NCI-H1436 (cell line): ENCODE measurements around the gene FHOD3.
"Not testable (repeated sequence)": the region's sequence is repeated elsewhere in the genome, so short reads cannot be mapped to it uniquely, and the experiment has no call there.

Experiments
- DNase-seq: peaks from one replicate; lab custom pipeline; 2025; lab: John Stamatoyannopoulos, UW

Gene FHOD3

DNA sequence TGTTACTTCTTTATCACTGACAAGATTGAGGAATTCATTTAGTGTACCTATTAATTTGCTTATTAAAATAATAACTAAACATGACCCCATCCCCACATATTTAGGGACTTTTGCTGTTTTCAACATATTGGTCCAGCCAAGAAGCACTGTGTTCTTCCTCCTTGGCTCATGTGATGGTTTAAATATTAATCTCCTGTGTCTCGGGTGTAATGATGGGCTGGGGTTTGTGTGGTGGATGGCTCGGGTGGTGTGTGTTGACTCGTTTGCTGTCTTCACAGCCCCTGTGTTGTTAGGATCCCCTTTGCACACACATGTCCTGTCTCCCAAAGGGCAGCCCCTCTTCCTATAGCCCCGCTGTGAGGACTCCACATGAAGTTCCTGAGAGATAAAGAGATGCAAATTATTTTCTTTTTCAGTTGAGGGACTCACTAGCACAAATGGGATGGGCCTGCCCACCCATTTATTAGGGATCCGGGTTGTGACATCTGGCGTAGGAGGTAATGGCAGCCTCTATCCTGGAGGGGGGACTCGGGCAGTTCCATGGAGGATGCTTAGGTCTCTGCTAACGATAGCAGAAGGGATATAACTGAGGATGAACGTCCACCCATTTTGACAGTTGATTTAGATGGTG is 53.4 kb downstream of the FHOD3 start:
- DNase-seq, result no peak

- DNase-seq, result no peak
Measured at GRCh38 chr18:36352384-36352783, 54.9 kb downstream of the FHOD3 start.

DNA sequence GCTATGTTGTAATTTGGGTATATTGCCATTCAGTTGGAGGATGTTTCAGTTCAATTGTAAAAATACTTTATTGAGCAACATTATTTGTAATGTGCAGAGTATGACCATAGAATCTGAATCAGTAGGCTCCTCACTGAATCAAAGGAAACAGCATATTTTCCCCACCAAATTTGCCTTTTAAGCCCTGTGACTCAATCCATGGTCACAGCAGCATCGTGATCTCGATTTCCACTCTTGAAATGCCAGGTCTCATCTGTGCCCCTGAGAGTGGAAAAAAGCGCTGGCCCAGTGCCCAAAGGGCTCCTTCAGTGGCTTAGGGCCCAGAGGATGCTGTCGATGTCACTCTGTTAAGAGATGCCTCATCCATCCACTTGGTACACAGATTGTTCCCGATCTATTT is 57.5 kb downstream of the FHOD3 start:
- DNase-seq, result no peak

GRCh38 chr18:36355511-36355910 is 58.0 kb downstream of the FHOD3 start:
- DNase-seq, result no peak

- not testable (repeated sequence) for DNase-seq
Measured at GRCh38 chr18:36356741-36357140, 59.2 kb downstream of the FHOD3 start.

- DNase-seq, result no peak
Measured at GRCh38 chr18:36358141-36358540, 60.6 kb downstream of the FHOD3 start.

DNA sequence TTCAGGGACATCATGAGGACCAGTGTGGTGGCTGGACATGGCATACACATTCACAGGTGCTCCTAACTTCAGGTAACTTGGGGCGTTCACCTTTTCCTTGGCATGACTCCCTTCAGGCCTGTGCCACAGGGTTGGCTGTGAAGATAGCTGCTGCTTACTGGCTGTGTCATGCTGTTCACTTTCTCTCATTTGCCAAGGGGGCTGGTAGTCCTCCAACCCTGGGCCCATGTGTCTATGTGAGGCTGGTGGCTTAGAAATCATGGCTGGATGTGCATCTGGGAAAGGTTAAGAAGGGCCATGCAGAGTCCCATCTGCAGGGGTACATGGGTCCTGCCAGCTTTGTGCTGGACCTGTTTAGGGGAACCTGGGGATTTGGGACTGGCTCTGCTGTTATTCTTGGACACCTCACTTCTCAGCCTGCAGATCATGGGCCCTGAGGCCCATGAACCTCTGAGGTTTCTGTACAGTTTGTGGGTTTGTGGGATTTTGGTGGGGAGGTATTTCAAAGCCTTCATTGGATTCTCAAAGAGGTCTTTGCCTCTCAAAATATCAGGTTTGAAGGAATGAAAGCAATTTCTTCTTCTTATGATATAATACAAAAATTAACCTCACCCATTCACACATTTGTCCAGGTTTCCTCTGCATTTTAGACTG is 62.9 kb downstream of the FHOD3 start:
- DNase-seq, result no peak

DNA sequence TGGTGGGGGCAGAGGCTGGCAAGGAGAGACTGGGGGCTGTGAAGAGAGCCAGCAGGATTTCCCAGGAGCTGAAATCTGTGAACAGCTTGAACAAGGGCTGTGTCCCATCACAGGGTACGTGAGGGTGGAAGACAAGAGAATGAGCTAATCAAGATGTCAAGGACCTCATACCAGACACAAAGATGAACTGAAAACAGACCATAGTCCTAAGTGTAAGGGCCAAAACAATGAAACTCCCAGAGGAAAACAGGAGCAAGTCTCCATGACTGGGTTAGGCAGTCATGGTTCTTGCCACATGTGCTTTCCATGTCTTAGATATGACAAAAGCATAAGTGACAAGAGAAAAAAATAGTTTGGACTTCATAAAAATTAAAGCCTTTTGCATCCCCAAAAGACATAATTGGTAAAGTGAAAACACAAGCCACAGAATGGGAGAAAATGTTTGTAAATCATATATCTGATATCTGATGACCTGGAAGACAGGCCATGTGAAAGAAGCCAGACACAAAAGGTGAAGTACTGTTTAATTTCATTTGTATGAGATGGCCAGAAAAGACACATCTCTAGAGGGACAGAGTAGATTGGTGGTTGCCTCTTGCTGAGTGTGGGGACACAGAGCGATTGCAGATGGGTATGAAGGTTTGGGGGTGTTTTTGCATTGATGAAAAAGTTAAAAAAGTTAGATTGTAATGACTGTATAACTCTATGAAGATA is 67.6 kb downstream of the FHOD3 start:
- no peak for DNase-seq

DNA sequence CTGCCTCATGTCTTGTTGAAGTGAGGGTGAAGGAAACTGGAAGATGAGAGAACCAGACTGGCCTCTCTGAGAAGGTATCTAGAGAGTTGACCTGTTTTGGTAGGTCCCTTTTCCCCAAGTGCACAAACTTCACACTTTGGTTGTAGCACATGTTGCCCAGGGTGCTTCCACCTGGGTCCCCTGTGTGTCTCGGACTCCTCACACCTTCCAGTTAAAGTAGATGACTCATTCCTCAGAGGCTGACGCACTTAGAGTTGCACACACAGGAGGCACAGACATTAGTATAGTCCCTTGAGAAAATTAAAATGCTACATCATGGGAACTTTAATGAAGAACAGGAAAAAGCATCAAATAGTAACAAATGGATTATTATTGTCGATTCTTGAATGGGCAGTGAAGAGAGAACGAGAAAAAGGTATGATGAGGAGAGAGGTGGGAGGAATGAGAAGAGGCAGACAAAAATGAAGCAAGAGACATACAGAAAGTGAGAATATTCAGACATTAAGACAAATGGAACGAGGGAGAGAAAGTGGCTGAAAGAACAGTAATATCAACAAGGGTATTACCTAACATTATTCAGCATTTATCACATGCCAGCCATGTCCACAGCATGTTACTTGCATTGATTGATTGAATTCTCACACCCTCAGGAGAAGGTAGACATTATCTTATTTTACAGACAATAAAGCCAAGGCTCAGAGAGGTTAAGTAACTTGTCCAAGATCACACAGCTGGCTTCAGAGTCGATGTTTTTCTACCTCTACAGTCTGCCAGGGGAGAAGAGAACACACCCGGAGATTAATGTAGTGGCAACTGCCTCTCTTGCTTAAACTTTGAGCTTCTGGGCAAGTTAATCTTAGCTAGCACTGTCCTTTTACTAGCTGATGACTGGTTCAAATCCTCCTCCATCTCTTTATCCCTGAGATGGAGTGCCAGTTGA is 68.6 kb downstream of the FHOD3 start:
- DNase-seq, result no peak

- DNase-seq, result no peak
Measured at GRCh38 chr18:36366994-36367839, 69.7 kb downstream of the FHOD3 start.

DNA sequence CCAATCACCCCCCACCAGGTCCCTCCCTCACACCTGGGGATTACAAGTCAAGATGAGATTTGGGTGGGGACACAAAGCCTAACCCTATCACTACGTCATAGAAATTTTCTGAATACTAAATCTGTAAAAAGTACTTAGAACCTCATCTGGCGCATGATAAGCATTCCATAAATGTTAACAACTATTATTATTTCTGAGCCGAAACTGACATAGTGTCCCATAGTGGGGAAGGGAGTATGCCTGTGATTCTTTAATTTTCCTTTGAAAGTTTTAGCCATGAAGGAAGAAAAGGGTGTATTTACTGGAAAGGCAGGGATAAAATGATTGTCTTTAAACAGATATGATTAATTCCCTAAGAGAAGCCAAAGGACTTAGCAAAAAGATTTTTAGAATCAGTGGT is 71.4 kb downstream of the FHOD3 start:
- no peak for DNase-seq

- DNase-seq, result no peak
Measured at GRCh38 chr18:36372903-36373311, 75.4 kb downstream of the FHOD3 start.

- DNase-seq, result no peak
Measured at GRCh38 chr18:36374262-36374661, 76.7 kb downstream of the FHOD3 start.

- no peak for DNase-seq
Measured at GRCh38 chr18:36375118-36375517, 77.6 kb downstream of the FHOD3 start.

- DNase-seq, result no peak
Measured at GRCh38 chr18:36376361-36376760, 78.8 kb downstream of the FHOD3 start.

DNA sequence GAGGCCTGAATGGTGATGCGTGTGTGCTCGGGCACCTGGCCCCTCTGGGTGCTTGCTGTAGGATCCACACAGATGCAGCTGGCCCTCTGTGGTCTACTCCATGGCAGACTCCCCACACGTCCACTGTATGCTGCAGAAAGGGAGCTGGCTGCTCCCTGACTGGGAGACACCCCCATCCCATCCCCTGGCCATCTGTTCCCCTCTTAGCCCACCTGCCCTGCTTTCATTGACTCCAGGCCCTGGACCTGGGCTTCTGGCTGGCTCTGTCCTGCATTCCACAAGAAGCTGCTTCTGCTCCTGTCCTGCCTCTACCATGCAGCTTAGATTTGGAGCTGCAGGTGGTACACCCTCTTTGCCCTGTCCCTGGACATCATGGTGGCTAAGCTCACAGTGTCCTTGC is 80.1 kb downstream of the FHOD3 start:
- DNase-seq, result no peak

DNA sequence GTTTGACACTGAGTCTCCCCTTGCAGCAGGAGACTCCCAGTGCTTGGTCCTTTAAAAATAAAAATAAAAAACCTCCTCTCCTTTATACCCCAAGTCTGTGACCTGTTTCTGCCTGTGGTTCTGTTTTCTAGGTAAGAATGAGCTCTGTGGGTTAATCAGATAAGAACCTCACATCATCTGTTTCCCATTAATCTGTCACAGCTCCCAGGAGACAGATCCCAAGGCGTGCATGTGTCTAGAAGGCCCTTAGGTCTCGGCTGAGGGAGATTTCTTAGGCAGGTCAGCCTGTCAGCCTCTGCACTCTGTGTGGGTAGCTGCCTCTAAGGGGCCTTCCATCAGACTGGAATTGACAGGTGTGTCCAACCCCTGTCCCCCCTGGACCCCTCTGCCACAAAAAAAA is 80.7 kb downstream of the FHOD3 start:
- no peak for DNase-seq

DNA sequence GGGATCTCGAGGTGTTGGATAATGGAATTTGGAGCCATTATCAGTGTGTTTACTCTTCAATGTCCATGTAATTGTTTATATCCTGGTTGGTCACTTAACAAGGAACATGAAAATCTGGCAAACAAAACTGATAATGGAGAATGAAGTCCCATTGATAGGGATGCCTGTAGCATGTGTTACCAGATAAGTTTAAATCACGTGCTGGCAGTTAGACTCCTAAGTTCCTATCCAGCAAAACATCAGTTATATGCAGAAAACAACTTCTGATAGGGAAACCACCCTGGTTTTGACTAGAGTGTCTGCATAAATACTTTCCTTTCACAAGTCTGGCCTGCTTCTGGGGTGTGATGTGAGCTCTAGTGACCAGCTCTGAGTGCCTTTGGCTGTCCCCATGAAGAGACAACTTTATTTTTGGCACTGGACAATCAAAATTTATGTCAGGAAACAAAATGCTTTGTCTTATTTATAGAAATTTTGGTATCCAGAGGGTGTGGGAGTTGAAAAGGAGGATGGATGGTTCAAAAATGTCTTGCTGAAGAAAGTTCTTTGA is 82.0 kb downstream of the FHOD3 start:
- DNase-seq, result no peak

DNA sequence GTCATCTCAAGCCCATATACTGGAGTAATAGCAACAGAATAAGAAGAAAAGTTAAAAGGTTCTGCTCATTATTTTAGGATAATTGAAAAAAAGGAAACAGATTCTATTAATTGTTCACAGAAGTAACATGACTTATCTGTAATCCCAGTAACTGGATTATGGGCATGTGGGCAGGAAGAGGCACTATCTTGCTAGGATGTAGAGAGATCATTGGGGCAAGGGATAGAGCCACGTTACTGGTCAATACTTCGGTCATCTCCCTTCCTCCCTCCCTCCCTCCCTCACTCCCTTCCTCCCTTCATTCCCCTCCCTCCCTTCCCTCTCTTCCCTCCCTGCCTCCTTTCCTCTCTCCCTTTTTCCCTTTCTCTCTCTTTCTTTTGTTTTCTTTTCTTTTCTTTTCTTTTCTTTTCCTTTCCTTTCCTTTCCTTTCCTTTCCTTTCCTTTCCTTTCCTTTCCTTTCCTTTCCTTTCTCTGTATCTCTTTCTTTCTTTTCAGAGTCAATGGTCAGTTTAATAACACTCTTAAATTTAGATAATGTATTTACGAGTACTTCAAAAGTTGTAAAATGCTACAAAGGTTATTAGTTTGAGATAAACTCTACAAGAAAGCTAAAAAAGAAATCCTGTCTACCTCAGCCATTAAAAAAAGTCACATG is 82.8 kb downstream of the FHOD3 start:
- DNase-seq, result no peak

GRCh38 chr18:36381075-36381474 is 83.6 kb downstream of the FHOD3 start:
- DNase-seq, result no peak

- DNase-seq, result no peak
Measured at GRCh38 chr18:36382854-36383253, 85.3 kb downstream of the FHOD3 start.
